ENCODE results near the gene FAM193A.

GRCh38 chr4:2572866-2573265 lies 36.4 kb downstream of the FAM193A start:
- TF ChIP-seq CTCF (conservative IDR thresholded peaks at IDR 0.05; ENCODE audit: low read depth, low read length) (no peak), EZH2 (IDR thresholded peaks at IDR 0.05; ENCODE audit: borderline replicate concordance, low read depth, low read length, poor library complexity, severe bottlenecking) (no peak)
